HCT116 (cell line): Measurements from ENCODE around the gene CDCA4. TPM values are rescaled to one million over a fixed set of nuclear protein-coding genes. Genes with fewer than 3 reads are reported as not detected.

ENCODE experiments used
- ATAC-seq: fragments of 200-7000 bp; cut with Tn5 transposase; 2 replicates; pipeline ENCODE4 v1.9.1; 2020; ENCODE audit warnings: mild to moderate bottlenecking, moderate library complexity
- BruUV-seq: library from RNA; stranded (reverse); fragments of 400-500 nt; replicated peaks from 2 replicates; lab custom pipeline; 2021; lab: Mats Ljungman, UMichigan
- CTCF ChIA-PET: fragments of 300-600 bp; sonication (Branson Sonifier 250); formaldehyde crosslinking; loops from one replicate; lab custom pipeline; 2021; ENCODE audit warnings: antibody characterized with exemption; lab: Charles Lee
- POLR2A ChIA-PET: fragments of 300-600, 350-600 bp; sonication (Branson Sonifier 250); formaldehyde crosslinking; loops from one replicate; lab custom pipeline; 2021; ENCODE audit warnings: antibody characterized with exemption; lab: Charles Lee
- RAD21 ChIA-PET, 2 experiments: fragments of 300-600 bp; sonication (Branson Sonifier 250); formaldehyde crosslinking; loops; one replicate each; lab custom pipeline; 2023; ENCODE audit warnings: low total read pairs in 2 of 2; ENCODE audit not compliant: uncharacterized antibody in 2 of 2, unreplicated experiment in 2 of 2, low non-redundant PET in 1 of 2; lab: Charles Lee
- DNase-seq: peaks from one replicate; pipeline ENCODE4 v3.0.0-alpha.2; 2010; ENCODE audit warnings: low read depth, low spot score
- H2AFZ ChIP-seq: fragments of 200-600 bp; shearing (Covaris generic), sonication (generic); 2 replicates; pipeline ENCODE4 v1.6.1; 2017; ENCODE audit warnings: low read depth, mixed run types, mixed read lengths, antibody characterized with exemption, low read length; ENCODE audit not compliant: poor library complexity, severe bottlenecking
- H3K27ac ChIP-seq: 2 replicates; pipeline ENCODE4 v1.5.1; 2012; ENCODE audit warnings: low read depth, low read length
- H3K27me3 ChIP-seq: fragments of 200-600 bp; sonication (generic); 2 replicates; pipeline ENCODE4 v1.6.1; 2016; ENCODE audit warnings: mixed run types, low read length, mixed read lengths; ENCODE audit not compliant: insufficient read depth
- H3K36me3 ChIP-seq, 2 experiments: fragments of 200-500 bp in 1 of 2; fragments of 200-600 bp in 1 of 2; sonication (Bioruptor generic) in 1 of 2; sonication (generic) in 1 of 2; 2 replicates each; pipeline versions ENCODE4 v1.5.1 to v1.6.1; 2014 to 2016; ENCODE audit warnings: low read length in 2 of 2, inconsistent platforms in 1 of 2, mixed read lengths in 1 of 2, mixed run types in 1 of 2; ENCODE audit not compliant: insufficient read depth in 2 of 2, control insufficient read depth in 1 of 2
- H3K4me1 ChIP-seq, 2 experiments: fragments of 200-600 bp in 1 of 2; sonication (generic) in 1 of 2; 2 replicates each; pipeline versions ENCODE4 v1.5.1 to v1.6.1; 2012 to 2017; ENCODE audit warnings: low read length in 2 of 2, inconsistent platforms in 1 of 2, mild to moderate bottlenecking in 1 of 2, mixed read lengths in 1 of 2, mixed run types in 1 of 2, moderate library complexity in 1 of 2; ENCODE audit not compliant: insufficient read depth in 2 of 2, control insufficient read depth in 1 of 2
- H3K4me2 ChIP-seq: fragments of 200-600 bp; sonication (generic); 2 replicates; pipeline ENCODE4 v1.6.1; 2017; ENCODE audit warnings: mixed run types, low read length, mixed read lengths
- H3K4me3 ChIP-seq, 2 experiments: fragments of 200-600 bp in 1 of 2; sonication (generic) in 1 of 2; replicated peaks in 1 of 2; 2 replicates each; pipeline ENCODE4 v1.5.1; 2011 to 2016; ENCODE audit warnings: low read length in 2 of 2, control low read depth in 1 of 2, low read depth in 1 of 2, mild to moderate bottlenecking in 1 of 2, mixed read lengths in 1 of 2, mixed run types in 1 of 2
- H3K79me2 ChIP-seq: fragments of 200-600 bp; sonication (generic); 2 replicates; pipeline ENCODE4 v1.6.1; 2017; ENCODE audit warnings: mild to moderate bottlenecking, mixed run types, low read length, moderate library complexity, mixed read lengths; ENCODE audit not compliant: insufficient read depth
- H3K9ac ChIP-seq: fragments of 200-600 bp; sonication (generic); 2 replicates; pipeline ENCODE4 v1.6.1; 2016; ENCODE audit warnings: low read length, mixed read lengths
- H3K9me2 ChIP-seq: fragments of 200-600 bp; sonication (generic), shearing (Covaris generic); 2 replicates; pipeline ENCODE4 v1.6.1; 2017; ENCODE audit warnings: mixed run types, mild to moderate bottlenecking, moderate library complexity; ENCODE audit not compliant: insufficient read depth
- H3K9me3 ChIP-seq, 2 experiments: fragments of 200-500 bp in 1 of 2; fragments of 200-600 bp in 1 of 2; sonication (Bioruptor generic) in 1 of 2; sonication (generic) in 1 of 2; 2 replicates each; pipeline ENCODE4 v1.6.1; 2014 to 2017; ENCODE audit warnings: low read length in 2 of 2, mixed read lengths in 2 of 2, inconsistent platforms in 1 of 2, low read depth in 1 of 2, mild to moderate bottlenecking in 1 of 2, mixed run types in 1 of 2, moderate library complexity in 1 of 2; ENCODE audit not compliant: control insufficient read depth in 1 of 2, insufficient read depth in 1 of 2
- H4K20me1 ChIP-seq: fragments of 200-600 bp; sonication (generic), shearing (Covaris generic); 2 replicates; pipeline ENCODE4 v1.6.1; 2017; ENCODE audit warnings: mixed run types, mild to moderate bottlenecking, moderate library complexity; ENCODE audit not compliant: insufficient read depth
- CEBPB ChIP-seq: IDR thresholded peaks from 2 replicates; pipeline ENCODE4 v1.6.1; 2012; ENCODE audit warnings: low read depth
- EGR1 ChIP-seq: IDR thresholded peaks from 2 replicates; pipeline ENCODE4 v1.6.1; 2012; ENCODE audit warnings: low read depth
- ELF1 ChIP-seq: IDR thresholded peaks from 2 replicates; pipeline ENCODE4 v1.6.1; 2012; ENCODE audit warnings: low read depth, borderline replicate concordance
- EZH2 ChIP-seq: fragments of 200-600 bp; sonication (generic); IDR thresholded peaks from 2 replicates; pipeline ENCODE4 v1.6.1; 2017; ENCODE audit warnings: antibody characterized with exemption, mixed run types
- EZH2phosphoT487 ChIP-seq: fragments of 200-600 bp; IDR thresholded peaks from 2 replicates; pipeline ENCODE4 v1.6.1; 2018; ENCODE audit warnings: antibody characterized with exemption, borderline replicate concordance
- JUND ChIP-seq: IDR thresholded peaks from 2 replicates; pipeline ENCODE4 v1.6.1; 2012
- POLR2A ChIP-seq: IDR thresholded peaks from 2 replicates; pipeline ENCODE4 v1.7.0; 2011; ENCODE audit warnings: borderline replicate concordance; ENCODE audit not compliant: insufficient read depth, insufficient read length; ENCODE audit errors: extremely low read depth
- POLR2AphosphoS5 ChIP-seq: IDR thresholded peaks from 2 replicates; pipeline ENCODE4 v1.6.1; 2011; ENCODE audit warnings: mild to moderate bottlenecking, low read depth, low read length, moderate library complexity
- RAD21 ChIP-seq: IDR thresholded peaks from 2 replicates; pipeline ENCODE4 v1.6.1; 2012; ENCODE audit warnings: low read depth, mild to moderate bottlenecking
- SIN3A ChIP-seq: IDR thresholded peaks from 2 replicates; pipeline ENCODE4 v1.6.1; 2012; ENCODE audit warnings: low read depth
- SP1 ChIP-seq: IDR thresholded peaks from 2 replicates; pipeline ENCODE4 v1.6.1; 2012; ENCODE audit warnings: low read depth
- SRF ChIP-seq: IDR thresholded peaks from 2 replicates; pipeline ENCODE4 v1.6.1; 2012; ENCODE audit warnings: low read depth
- YY1 ChIP-seq: IDR thresholded peaks from 2 replicates; pipeline ENCODE4 v1.6.1; 2011; ENCODE audit warnings: low read length, low read depth, moderate library complexity, mild to moderate bottlenecking; ENCODE audit not compliant: insufficient replicate concordance; ENCODE audit errors: extremely low read depth
- ZNF274 ChIP-seq: fragments of 200-500 bp; sonication (Bioruptor generic); IDR thresholded peaks from 2 replicates; pipeline ENCODE4 v1.6.1; 2014; ENCODE audit warnings: mild to moderate bottlenecking, low read depth, low read length, inconsistent platforms
- intact Hi-C: fragments of 100-400 bp; cut with micrococcal nuclease; formaldehyde crosslinking; loops from 2 replicates; pipeline ENCODE4 v1.10.0; 2022
- total RNA-seq: library from RNA; stranded (reverse); gene quantifications from one replicate; pipeline ENCODE4 v1.2.1, GENCODE V29; 2021; ENCODE audit not compliant: unreplicated experiment
- TF ChIP-seq, protein P1 (sequence below): IDR thresholded peaks from 2 replicates; pipeline ENCODE4 v1.6.1; 2012
- TF ChIP-seq, protein P2 (sequence below): IDR thresholded peaks from 2 replicates; pipeline ENCODE4 v1.6.1; 2012; ENCODE audit warnings: low read depth
- TF ChIP-seq, protein P3 (sequence below): IDR thresholded peaks from 2 replicates; pipeline ENCODE4 v1.6.1; 2012

Gene CDCA4
- total RNA-seq, 1 experiment from 2014 or later, result 62.4 TPM

DNA sequence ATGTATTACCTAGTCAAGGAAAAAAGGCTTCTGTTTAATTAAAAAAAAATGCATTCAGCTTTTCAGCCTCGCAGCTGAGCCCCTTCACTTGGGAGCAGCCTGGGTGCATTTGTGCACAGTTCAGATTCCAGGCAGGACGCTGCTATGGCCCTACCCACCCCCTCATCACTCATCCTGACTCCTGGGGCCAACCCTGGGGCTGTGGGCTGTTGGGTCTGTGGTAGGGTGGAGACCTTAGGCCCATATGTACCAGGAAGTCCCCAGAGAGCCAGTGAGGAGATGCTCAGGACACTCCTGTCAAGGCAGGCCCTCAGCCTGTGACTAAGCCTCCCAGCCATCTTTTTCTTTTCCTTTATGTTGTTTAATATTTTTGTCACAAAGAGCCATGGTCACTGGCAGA, 9.3 kb upstream of the CDCA4 start:
- POLR2A ChIA-PET, result no interaction called here
- Histone ChIP-seq H3K79me2 (no peaks in the 10 kb centered on the region), H3K9me2 (no peaks in the 10 kb centered on the region), H3K4me1 (peaks cover 3 to 23% of the 10 kb centered on the region in 2 experiments), H2AFZ (no peak overlapping the region), H3K4me3 (no peak overlapping the region), H3K27ac (no peak overlapping the region), H3K9me3 (no peaks in the 10 kb centered on the region), H4K20me1 (no peaks in the 10 kb centered on the region), H3K9ac (no peak overlapping the region), H3K4me2 (no peak overlapping the region), H3K27me3 (no peaks in the 10 kb centered on the region), H3K36me3 (no peaks in the 10 kb centered on the region)
- no peak for TF ChIP-seq SRF
- TF ChIP-seq, protein P1, sequence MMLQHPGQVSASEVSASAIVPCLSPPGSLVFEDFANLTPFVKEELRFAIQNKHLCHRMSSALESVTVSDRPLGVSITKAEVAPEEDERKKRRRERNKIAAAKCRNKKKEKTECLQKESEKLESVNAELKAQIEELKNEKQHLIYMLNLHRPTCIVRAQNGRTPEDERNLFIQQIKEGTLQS, result no peak
- TF ChIP-seq, protein P2, sequence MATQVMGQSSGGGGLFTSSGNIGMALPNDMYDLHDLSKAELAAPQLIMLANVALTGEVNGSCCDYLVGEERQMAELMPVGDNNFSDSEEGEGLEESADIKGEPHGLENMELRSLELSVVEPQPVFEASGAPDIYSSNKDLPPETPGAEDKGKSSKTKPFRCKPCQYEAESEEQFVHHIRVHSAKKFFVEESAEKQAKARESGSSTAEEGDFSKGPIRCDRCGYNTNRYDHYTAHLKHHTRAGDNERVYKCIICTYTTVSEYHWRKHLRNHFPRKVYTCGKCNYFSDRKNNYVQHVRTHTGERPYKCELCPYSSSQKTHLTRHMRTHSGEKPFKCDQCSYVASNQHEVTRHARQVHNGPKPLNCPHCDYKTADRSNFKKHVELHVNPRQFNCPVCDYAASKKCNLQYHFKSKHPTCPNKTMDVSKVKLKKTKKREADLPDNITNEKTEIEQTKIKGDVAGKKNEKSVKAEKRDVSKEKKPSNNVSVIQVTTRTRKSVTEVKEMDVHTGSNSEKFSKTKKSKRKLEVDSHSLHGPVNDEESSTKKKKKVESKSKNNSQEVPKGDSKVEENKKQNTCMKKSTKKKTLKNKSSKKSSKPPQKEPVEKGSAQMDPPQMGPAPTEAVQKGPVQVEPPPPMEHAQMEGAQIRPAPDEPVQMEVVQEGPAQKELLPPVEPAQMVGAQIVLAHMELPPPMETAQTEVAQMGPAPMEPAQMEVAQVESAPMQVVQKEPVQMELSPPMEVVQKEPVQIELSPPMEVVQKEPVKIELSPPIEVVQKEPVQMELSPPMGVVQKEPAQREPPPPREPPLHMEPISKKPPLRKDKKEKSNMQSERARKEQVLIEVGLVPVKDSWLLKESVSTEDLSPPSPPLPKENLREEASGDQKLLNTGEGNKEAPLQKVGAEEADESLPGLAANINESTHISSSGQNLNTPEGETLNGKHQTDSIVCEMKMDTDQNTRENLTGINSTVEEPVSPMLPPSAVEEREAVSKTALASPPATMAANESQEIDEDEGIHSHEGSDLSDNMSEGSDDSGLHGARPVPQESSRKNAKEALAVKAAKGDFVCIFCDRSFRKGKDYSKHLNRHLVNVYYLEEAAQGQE, result no peak
- no peak for TF ChIP-seq POLR2A
- no peak for TF ChIP-seq RAD21
- no peak for TF ChIP-seq EZH2
- ATAC-seq (no peak), DNase-seq (no peak)
- intact Hi-C loops, result no loop called here
- CTCF ChIA-PET, result no interaction called here
- RAD21 ChIA-PET, result no interaction called here
- BruUV-seq, result no TSS peak

DNA sequence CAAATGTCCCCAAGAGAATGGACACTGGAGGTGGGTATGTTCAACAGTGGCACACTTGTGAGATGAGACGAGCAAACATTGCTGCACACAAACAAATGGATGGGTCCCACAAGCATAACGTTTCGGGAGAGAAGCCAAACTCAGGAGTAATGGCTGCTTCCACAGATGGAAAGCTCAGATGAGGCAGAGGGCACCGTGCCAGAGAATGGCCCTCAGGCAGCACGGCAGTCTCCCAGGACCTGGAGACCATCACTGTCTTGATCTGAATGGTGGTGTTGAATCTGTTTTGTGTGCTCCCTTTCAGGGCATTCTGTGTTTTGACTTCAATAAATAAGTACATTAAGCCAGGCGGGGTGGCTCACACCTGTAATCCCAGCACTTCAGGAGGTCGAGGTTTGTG, 8.5 kb upstream of the CDCA4 start:
- H3K9ac ChIP-seq, result no peak overlapping the region
- H3K9me2 ChIP-seq, result no peaks in the 10 kb centered on the region
- H3K27ac ChIP-seq, result no peak overlapping the region
- no peaks in the 10 kb centered on the region for H3K36me3 ChIP-seq
- H3K4me1 ChIP-seq, result peaks cover 10 to 31% of the 10 kb centered on the region in 2 experiments
- no peak overlapping the region for H3K4me3 ChIP-seq
- no peaks in the 10 kb centered on the region for H3K9me3 ChIP-seq
- no peaks in the 10 kb centered on the region for H3K79me2 ChIP-seq
- no peaks in the 10 kb centered on the region for H3K27me3 ChIP-seq
- no peaks in the 10 kb centered on the region for H4K20me1 ChIP-seq
- DNase-seq, result no peak
- ChIA-PET POLR2A (no interaction called here), RAD21 (no interaction called here), CTCF (no interaction called here)
- ATAC-seq, result no peak
- BruUV-seq, result no TSS peak
- H3K4me2 ChIP-seq, result no peak overlapping the region
- intact Hi-C loops, result no loop called here
- no peak overlapping the region for H2AFZ ChIP-seq
- TF ChIP-seq ZNF274, result no peak
- TF ChIP-seq JUND, result no peak
- no peak for TF ChIP-seq YY1
- no peak for TF ChIP-seq SRF
- TF ChIP-seq, protein P1, result no peak
- TF ChIP-seq RAD21, result no peak
- no peak for TF ChIP-seq ELF1
- TF ChIP-seq, protein P3, sequence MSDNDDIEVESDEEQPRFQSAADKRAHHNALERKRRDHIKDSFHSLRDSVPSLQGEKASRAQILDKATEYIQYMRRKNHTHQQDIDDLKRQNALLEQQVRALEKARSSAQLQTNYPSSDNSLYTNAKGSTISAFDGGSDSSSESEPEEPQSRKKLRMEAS, result no peak
- no peak for TF ChIP-seq EZH2
- TF ChIP-seq SP1, result no peak
- no peak for TF ChIP-seq POLR2A
- TF ChIP-seq SIN3A, result no peak
- no peak for TF ChIP-seq EZH2phosphoT487
- no peak for TF ChIP-seq EGR1
- no peak for TF ChIP-seq POLR2AphosphoS5
- TF ChIP-seq CEBPB, result no peak
